Activated naive CD4-positive, alpha-beta T cell treated with anti-CD3 and anti-CD28 coated beads, Interleukin-2, amount 10 ng/mL, durations not matched to agents 7 days and 5 days (primary cell): ENCODE results near the gene MACROH2A2.

ENCODE experiments used
- CTCF ChIA-PET: fragments of 350-600 bp; sonication (Branson Sonifier 250); formaldehyde crosslinking; loops from one replicate; lab custom pipeline; 2021; ENCODE audit warnings: antibody characterized with exemption; lab: Charles Lee
- DNase-seq: peaks from one replicate; pipeline ENCODE4 v3.0.0-alpha.2; 2020
- H3K27ac Mint-ChIP-seq: one replicate; pipeline ENCODE4 v1.8.0; 2021; ENCODE audit warnings: mild to moderate bottlenecking, moderate library complexity, mixed read lengths
- H3K27me3 Mint-ChIP-seq: one replicate; pipeline ENCODE4 v1.8.0; 2021; ENCODE audit warnings: mild to moderate bottlenecking, mixed read lengths
- H3K36me3 Mint-ChIP-seq: one replicate; pipeline ENCODE4 v1.8.0; 2021; ENCODE audit warnings: mixed read lengths
- H3K4me1 Mint-ChIP-seq: one replicate; pipeline ENCODE4 v1.8.0; 2021; ENCODE audit warnings: mixed read lengths
- H3K4me3 Mint-ChIP-seq: one replicate; pipeline ENCODE4 v1.8.0; 2021; ENCODE audit warnings: mild to moderate bottlenecking, moderate library complexity, mixed read lengths
- H3K9me3 Mint-ChIP-seq: one replicate; pipeline ENCODE4 v1.8.0; 2021; ENCODE audit warnings: mixed read lengths

The MACROH2A2 gene

GRCh38 chr10:70053841-70054288 is 1.2 kb downstream of the MACROH2A2 start:
- Mint-ChIP-seq H3K4me3 (peak overlapping the region; percentile 48), H3K36me3 (no peaks in the 10 kb centered on the region), H3K9me3 (no peaks in the 10 kb centered on the region), H3K27me3 (peaks cover 68% of the 10 kb centered on the region), H3K4me1 (peaks cover 5% of the 10 kb centered on the region), H3K27ac (no peak overlapping the region)
- CTCF ChIA-PET, result no interaction called here
- DNase-seq, result peak; percentile 32

GRCh38 chr10:70054902-70055301 is 2.3 kb downstream of the MACROH2A2 start:
- DNase-seq, result no peak
- no peak overlapping the region for H3K27ac Mint-ChIP-seq
- no peaks in the 10 kb centered on the region for H3K36me3 Mint-ChIP-seq
- CTCF ChIA-PET, result no interaction called here
- H3K27me3 Mint-ChIP-seq, result peaks cover 76% of the 10 kb centered on the region
- peak overlapping the region; percentile 48 for H3K4me3 Mint-ChIP-seq
- peaks cover 5% of the 10 kb centered on the region for H3K4me1 Mint-ChIP-seq
- no peaks in the 10 kb centered on the region for H3K9me3 Mint-ChIP-seq

GRCh38 chr10:70055550-70055949 is 2.9 kb downstream of the MACROH2A2 start:
- Mint-ChIP-seq H3K27ac (no peak overlapping the region), H3K4me3 (no peak overlapping the region), H3K36me3 (no peaks in the 10 kb centered on the region), H3K4me1 (peaks cover 5% of the 10 kb centered on the region), H3K27me3 (peaks cover 81% of the 10 kb centered on the region), H3K9me3 (no peaks in the 10 kb centered on the region)
- CTCF ChIA-PET, result no interaction called here
- DNase-seq, result no peak

- Mint-ChIP-seq H3K9me3 (no peaks in the 10 kb centered on the region), H3K27ac (no peak overlapping the region), H3K27me3 (peaks cover 63% of the 10 kb centered on the region), H3K4me3 (no peak overlapping the region), H3K36me3 (no peaks in the 10 kb centered on the region), H3K4me1 (peaks cover 4% of the 10 kb centered on the region)
- DNase-seq, result no peak
- CTCF ChIA-PET, result no interaction called here
Measured at GRCh38 chr10:70057306-70057705, 4.7 kb downstream of the MACROH2A2 start.

- no peak overlapping the region for H3K27ac Mint-ChIP-seq
- H3K9me3 Mint-ChIP-seq, result no peaks in the 10 kb centered on the region
- CTCF ChIA-PET, result interaction anchor here (1.2 kb wide), 1 partner anchor 56 kb away, joined by 3 read pairs; no protein-coding TSS in a partner anchor
- no peak for DNase-seq
- H3K4me1 Mint-ChIP-seq, result no peaks in the 10 kb centered on the region
- no peak overlapping the region for H3K4me3 Mint-ChIP-seq
- H3K27me3 Mint-ChIP-seq, result peaks cover 39% of the 10 kb centered on the region
- no peaks in the 10 kb centered on the region for H3K36me3 Mint-ChIP-seq
Measured at GRCh38 chr10:70060389-70060788, 7.7 kb downstream of the MACROH2A2 start.

GRCh38 chr10:70063418-70064098 is 10.9 kb downstream of the MACROH2A2 start:
- H3K4me3 Mint-ChIP-seq, result no peak overlapping the region
- CTCF ChIA-PET, result no interaction called here

GRCh38 chr10:70064486-70064885 is 11.8 kb downstream of the MACROH2A2 start:
- Mint-ChIP-seq H3K4me3 (no peak overlapping the region), H3K9me3 (no peaks in the 10 kb centered on the region), H3K4me1 (no peaks in the 10 kb centered on the region), H3K36me3 (no peaks in the 10 kb centered on the region), H3K27ac (no peak overlapping the region), H3K27me3 (peaks cover 26% of the 10 kb centered on the region)
- DNase-seq, result no peak
- CTCF ChIA-PET, result interaction anchor here (0.7 kb wide), 1 partner anchor 192 kb away, joined by 3 read pairs; no protein-coding TSS in a partner anchor

More at GRCh38 chr10:70063418-70064098, 10.9 kb downstream of the MACROH2A2 start:
- Mint-ChIP-seq H3K27ac (no peak overlapping the region), H3K27me3 (peaks cover 33% of the 10 kb centered on the region), H3K36me3 (no peaks in the 10 kb centered on the region), H3K9me3 (no peaks in the 10 kb centered on the region), H3K4me1 (no peaks in the 10 kb centered on the region)
- no peak for DNase-seq

- no peak for DNase-seq
- H3K27ac Mint-ChIP-seq, result no peak overlapping the region
- peaks cover 19% of the 10 kb centered on the region for H3K27me3 Mint-ChIP-seq
- no peaks in the 10 kb centered on the region for H3K36me3 Mint-ChIP-seq
- H3K4me3 Mint-ChIP-seq, result no peak overlapping the region
- no peaks in the 10 kb centered on the region for H3K4me1 Mint-ChIP-seq
- no peaks in the 10 kb centered on the region for H3K9me3 Mint-ChIP-seq
- CTCF ChIA-PET, result no interaction called here
Measured at GRCh38 chr10:70066190-70066589, 13.5 kb downstream of the MACROH2A2 start.

- H3K27ac Mint-ChIP-seq, result no peak overlapping the region
- no peak for DNase-seq
- CTCF ChIA-PET, result interaction anchor here (1.4 kb wide), 1 partner anchor 15 kb away, joined by 3 read pairs; no protein-coding TSS in a partner anchor
- no peak overlapping the region for H3K4me3 Mint-ChIP-seq
- no peaks in the 10 kb centered on the region for H3K4me1 Mint-ChIP-seq
- H3K9me3 Mint-ChIP-seq, result no peaks in the 10 kb centered on the region
- peaks cover 19% of the 10 kb centered on the region for H3K27me3 Mint-ChIP-seq
- H3K36me3 Mint-ChIP-seq, result no peaks in the 10 kb centered on the region
Measured at GRCh38 chr10:70067586-70067985, 14.9 kb downstream of the MACROH2A2 start.

- Mint-ChIP-seq H3K4me3 (no peak overlapping the region), H3K4me1 (no peaks in the 10 kb centered on the region), H3K27ac (no peak overlapping the region), H3K9me3 (no peaks in the 10 kb centered on the region), H3K27me3 (peaks cover 19% of the 10 kb centered on the region), H3K36me3 (no peaks in the 10 kb centered on the region)
- no peak for DNase-seq
- CTCF ChIA-PET, result no interaction called here
Measured at GRCh38 chr10:70068925-70069324, 16.3 kb downstream of the MACROH2A2 start.

- no peak for DNase-seq
- CTCF ChIA-PET, result no interaction called here
- Mint-ChIP-seq H3K4me1 (no peaks in the 10 kb centered on the region), H3K4me3 (no peak overlapping the region), H3K27ac (no peak overlapping the region), H3K9me3 (no peaks in the 10 kb centered on the region), H3K36me3 (no peaks in the 10 kb centered on the region), H3K27me3 (peaks cover 18% of the 10 kb centered on the region)
Measured at GRCh38 chr10:70069346-70069745, 16.7 kb downstream of the MACROH2A2 start.

- no peak overlapping the region for H3K27ac Mint-ChIP-seq
- H3K9me3 Mint-ChIP-seq, result no peaks in the 10 kb centered on the region
- H3K36me3 Mint-ChIP-seq, result no peaks in the 10 kb centered on the region
- no peak for DNase-seq
- peaks cover 20% of the 10 kb centered on the region for H3K27me3 Mint-ChIP-seq
- H3K4me3 Mint-ChIP-seq, result no peak overlapping the region
- no peaks in the 10 kb centered on the region for H3K4me1 Mint-ChIP-seq
- CTCF ChIA-PET, result interaction anchor here (2.3 kb wide), 1 partner anchor 45 kb away, joined by 8 read pairs; no protein-coding TSS in a partner anchor
Measured at GRCh38 chr10:70070834-70071233, 18.2 kb downstream of the MACROH2A2 start.

- no peak for DNase-seq
- Mint-ChIP-seq H3K27ac (no peak overlapping the region), H3K36me3 (no peaks in the 10 kb centered on the region), H3K4me3 (no peak overlapping the region), H3K9me3 (no peaks in the 10 kb centered on the region), H3K27me3 (peaks cover 20% of the 10 kb centered on the region), H3K4me1 (no peaks in the 10 kb centered on the region)
- CTCF ChIA-PET, result no interaction called here
Measured at GRCh38 chr10:70074165-70074564, 21.5 kb downstream of the MACROH2A2 start.

GRCh38 chr10:70074971-70075370 is 22.3 kb downstream of the MACROH2A2 start:
- Mint-ChIP-seq H3K27ac (no peak overlapping the region), H3K4me3 (no peak overlapping the region), H3K9me3 (no peaks in the 10 kb centered on the region), H3K4me1 (no peaks in the 10 kb centered on the region), H3K36me3 (no peaks in the 10 kb centered on the region), H3K27me3 (peaks cover 20% of the 10 kb centered on the region)
- no peak for DNase-seq
- CTCF ChIA-PET, result no interaction called here

- Mint-ChIP-seq H3K4me3 (no peak overlapping the region), H3K27me3 (peaks cover 22% of the 10 kb centered on the region), H3K9me3 (no peaks in the 10 kb centered on the region), H3K36me3 (no peaks in the 10 kb centered on the region), H3K4me1 (no peaks in the 10 kb centered on the region), H3K27ac (no peak overlapping the region)
- CTCF ChIA-PET, result interaction anchor here (0.6 to 1.5 kb wide), 2 partner anchors 37 to 118 kb away, joined by 3 read pairs; no protein-coding TSS in a partner anchor
- no peak for DNase-seq
Measured at GRCh38 chr10:70078329-70078728, 25.7 kb downstream of the MACROH2A2 start.
